Measurements from ENCODE around the gene GPR85.
A peak's percentile ranks its signal among the peaks of the same experiment; 100 is the strongest.

GPR85 gene

GRCh38 chr7:113086431-113086888 lies at the start of gene GPR85:
Gene GPR85 (minus strand): TSS chr7:113086827. CDS start chr7:113084721, 2,106 bp downstream.
- DNase-seq (ENCODE audit: low read depth), result peak; percentile 85

GRCh38 chr7:113134025-113134424 lies 47.4 kb upstream of the GPR85 start:
- DNase-seq (ENCODE audit: low read depth), result no peak

- no peak for DNase-seq (ENCODE audit: low read depth)
Measured at GRCh38 chr7:113131367-113131766, 44.7 kb upstream of the GPR85 start.

DNA sequence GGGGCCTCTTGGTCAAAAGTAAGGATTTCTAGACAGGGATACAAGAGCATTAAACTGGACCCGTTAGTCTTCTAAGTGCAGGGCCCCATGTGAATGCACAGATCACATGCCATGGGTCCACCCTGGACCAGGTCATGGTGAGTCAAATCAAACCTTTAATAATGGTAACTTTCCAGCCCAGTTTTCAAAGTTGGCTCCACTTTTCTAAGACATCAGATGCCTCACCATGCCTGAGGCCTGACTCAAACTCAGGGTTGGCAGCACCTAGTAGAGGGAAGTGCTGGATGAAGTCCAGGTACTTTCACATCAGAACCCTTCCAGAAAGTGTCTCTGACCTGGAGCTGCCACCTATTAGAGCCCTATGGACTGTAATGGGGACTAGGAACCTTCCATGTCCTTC lies 41.4 kb upstream of the GPR85 start:
- DNase-seq (ENCODE audit: low read depth), result no peak

- no peak for DNase-seq (ENCODE audit: low read depth)
Measured at GRCh38 chr7:113125728-113126127, 39.1 kb upstream of the GPR85 start.

DNA sequence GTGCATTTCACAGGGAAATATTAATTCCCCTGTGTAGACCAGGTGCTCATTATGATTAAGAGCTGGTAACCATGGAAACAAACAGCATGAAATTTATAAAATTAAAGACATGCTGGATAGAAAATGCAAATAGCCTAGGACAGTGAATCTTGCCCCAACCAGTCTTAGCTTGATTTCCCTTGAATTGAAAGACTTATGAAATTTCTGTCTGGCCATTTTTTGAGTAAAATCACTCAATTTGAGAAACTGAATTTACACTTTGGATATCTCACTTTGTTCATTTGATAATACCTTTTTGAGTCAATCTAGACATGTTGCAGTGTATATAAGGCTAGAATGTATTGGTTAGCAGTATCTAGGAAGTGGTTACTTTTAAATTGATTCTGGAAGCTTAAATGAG lies 36.1 kb upstream of the GPR85 start:
- no peak for DNase-seq (ENCODE audit: low read depth)

- peak; percentile 18 for DNase-seq (ENCODE audit: low read depth)
Measured at GRCh38 chr7:113120647-113121046, 34.0 kb upstream of the GPR85 start.

DNA sequence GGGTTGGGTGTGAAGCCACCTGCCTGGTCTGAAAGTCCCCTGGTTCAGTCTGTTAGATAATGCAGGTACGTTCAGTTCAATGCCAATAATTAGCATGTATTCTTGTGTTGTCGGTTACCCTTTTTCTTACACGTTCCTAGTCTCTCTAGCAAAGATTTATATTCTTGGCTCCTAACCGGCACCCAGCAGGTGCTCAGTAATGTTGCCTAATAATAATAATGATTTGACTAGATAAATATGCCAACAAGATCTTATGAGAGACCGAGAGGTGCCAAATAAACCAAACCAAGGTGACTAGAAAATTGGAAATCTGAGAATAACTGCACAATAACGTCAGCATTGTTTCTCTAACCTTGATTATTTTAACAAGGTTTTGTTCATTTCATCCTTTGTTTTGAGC lies 32.8 kb upstream of the GPR85 start:
- no peak for DNase-seq (ENCODE audit: low read depth)

DNA sequence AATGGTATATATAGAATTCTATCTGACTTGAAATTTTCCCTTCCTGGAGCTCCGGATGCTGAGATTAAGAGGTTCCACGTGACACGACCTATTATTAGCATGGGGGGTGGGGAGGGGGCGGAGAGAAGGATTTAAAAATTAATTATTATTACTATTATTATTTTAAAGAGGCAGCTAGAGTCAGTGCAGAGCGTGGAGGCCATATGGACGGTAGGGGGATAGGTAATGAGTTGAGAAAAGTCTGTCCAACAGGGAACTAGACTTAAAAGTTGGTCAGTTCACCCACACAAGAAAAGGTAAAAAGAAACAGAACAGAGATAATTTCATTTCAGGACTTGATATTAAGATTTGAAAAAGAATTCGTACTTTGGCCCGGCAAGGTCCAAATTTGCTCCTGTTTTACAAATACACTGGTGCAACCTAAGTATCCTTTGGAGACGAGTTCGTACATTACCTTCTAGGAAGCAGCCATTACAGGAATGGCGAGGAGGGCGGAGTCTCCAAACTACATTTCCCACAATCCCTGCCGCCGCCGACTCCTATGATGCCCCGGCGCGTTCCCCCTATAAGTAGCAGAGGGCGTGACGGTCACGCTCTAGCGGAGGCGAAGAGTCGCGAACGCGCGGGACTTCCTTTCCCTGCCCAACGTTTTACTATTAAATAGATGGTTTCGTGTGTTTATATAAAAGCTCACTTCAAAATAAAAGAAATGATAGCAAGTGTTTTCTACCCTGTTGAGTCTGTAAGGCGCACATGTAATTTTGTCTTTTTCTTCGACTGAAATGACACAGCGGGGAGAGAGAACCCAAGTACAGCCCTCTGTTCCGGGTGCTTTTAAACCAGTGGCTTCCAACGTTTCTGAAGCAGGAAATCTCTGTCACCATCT lies 31.7 kb upstream of the GPR85 start, which contains the start of gene SMIM30:
Gene SMIM30 (minus strand): TSS at position 481 of the 886 bp plus-strand sequence. CDS start 976 bp downstream, outside the sequence.
- peak; percentile 89 for DNase-seq (ENCODE audit: low read depth)

DNA sequence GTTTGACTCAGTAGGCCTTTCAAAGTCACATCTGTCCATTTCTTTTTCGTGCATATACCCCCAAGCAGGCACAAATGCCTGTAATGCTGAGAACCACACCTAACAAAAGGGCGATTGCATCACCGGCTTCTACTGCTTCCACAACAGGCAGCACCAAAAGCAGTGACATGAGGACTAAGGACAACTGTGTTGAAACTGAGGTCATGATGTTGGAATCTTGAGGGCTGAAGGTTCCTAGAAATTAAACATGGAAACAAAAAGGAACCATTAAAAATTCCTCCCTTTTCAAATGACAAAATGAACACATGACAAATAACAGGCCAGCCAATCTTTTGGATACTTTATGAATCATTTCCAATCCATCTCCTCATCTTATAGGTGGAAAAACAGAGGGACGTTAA lies 30.7 kb upstream of the GPR85 start:
- DNase-seq (ENCODE audit: low read depth), result peak; percentile 15

DNA sequence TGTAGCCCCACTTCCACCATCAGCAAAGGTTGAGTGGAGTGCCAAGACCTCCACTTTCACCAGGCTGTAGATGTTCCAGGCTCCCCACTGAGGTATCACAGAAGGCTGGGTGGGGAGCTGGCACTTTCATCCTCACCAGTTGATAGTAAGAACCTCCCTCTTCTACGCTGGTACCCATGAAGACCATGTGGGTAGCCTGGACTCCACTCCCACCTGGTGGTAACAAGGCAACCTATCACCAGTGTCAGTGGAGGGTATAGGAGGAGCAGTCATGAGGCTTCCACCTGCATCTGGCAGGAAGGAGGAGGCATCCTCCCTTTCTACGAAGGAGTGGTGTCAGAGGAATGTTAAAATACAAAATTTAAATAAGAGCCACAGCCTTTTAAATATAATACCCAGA lies 27.3 kb upstream of the GPR85 start:
- DNase-seq (ENCODE audit: low read depth), result peak; percentile 20

- no peak for DNase-seq (ENCODE audit: low read depth)
Measured at GRCh38 chr7:113109718-113110117, 23.1 kb upstream of the GPR85 start.

DNA sequence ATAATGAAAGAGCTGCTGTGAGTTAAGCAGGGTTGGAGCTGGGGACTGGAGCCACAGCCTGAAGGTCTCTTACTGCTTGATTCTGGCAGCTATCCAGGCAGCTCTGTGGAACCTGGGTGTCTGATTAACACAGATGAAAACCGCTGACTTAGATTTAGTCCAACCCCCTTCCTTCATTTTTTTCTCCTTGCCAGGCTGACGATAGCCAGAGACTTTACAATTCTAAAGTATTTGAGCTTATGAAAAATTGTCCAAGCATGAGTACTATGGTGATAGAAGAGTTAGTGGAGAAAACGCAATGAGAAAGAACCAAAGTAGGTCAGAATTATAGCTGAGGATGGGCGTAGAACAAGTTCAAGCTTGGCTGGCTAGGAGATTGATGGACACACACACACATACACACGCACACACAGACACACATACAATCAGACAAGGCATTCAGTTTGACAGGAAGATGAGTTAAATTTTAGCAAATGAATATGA lies 13.5 kb upstream of the GPR85 start:
- peak; percentile 24 for DNase-seq (ENCODE audit: low read depth)

DNA sequence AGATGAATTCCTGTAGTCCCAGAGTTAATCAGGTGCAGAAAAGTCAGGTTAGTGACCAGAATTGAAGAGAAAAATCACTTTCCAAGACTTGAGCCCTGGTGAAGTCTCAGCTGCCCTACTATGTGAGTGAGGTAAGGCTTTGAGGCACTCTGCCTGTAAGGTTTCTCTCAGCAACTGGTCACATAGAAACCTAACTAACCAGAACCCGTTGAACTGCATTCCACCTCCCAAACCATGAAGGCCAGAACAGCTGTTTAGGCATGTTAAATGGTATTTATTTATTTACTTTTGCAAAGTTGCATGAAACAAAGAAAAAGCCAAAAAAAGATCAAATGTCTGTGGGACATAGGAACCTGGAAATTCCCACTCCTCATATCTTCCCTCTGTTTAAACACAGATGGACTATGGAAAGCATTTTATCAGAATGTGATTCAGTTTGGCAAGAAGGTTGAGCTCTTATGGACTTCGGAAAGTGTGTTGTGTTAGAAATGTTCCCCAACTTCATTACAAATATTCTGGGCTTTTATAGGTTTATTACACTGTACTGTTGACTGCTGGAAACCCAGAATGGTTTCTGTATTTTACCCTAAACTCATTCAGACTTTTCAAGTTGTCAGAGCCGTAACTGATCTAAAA lies 12.8 kb upstream of the GPR85 start:
- no peak for DNase-seq (ENCODE audit: low read depth)

DNA sequence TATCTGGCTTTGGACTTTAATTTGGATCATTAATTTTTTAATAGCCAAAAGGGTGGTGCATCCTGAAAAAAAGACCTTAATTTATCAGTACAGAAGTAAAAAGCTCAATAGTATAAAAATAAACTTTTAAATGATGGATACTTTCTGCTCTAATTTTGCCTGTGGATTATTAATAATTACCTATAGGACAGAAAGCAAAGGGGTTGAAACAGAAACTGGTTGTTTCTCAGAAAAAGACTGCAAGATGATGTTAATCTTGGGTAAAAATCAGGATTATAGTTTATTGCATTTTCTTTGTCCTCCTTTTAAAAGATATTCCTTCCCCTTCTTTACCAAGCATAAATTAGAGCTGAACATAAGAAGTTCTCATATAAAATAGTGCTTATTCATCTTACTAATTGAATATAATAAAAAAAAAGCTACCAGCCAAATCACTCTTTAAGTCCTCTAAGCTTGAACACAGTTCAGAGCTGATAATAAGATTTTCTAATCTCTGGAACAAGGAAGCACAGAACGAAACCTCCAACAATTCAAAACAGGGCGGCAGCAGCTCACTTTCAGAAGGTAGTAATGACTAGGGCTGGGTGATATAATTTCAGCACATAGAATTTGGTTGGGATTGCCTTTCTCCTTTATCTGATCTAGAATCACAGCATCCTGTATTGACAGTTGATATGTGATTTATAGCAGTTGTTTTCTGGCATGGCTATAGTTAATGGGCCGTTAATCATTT lies 8.1 kb upstream of the GPR85 start:
- DNase-seq (ENCODE audit: low read depth), result no peak

GRCh38 chr7:113093561-113093960 lies 6.9 kb upstream of the GPR85 start:
- DNase-seq (ENCODE audit: low read depth), result no peak

- no peak for DNase-seq (ENCODE audit: low read depth)
Measured at GRCh38 chr7:113092762-113093161, 6.1 kb upstream of the GPR85 start.

GRCh38 chr7:113087071-113087998 lies 708 bp upstream of the GPR85 start:
- peak; percentile 93 for DNase-seq (ENCODE audit: low read depth)

- DNase-seq (ENCODE audit: low read depth), result peak; percentile 22
Measured at GRCh38 chr7:113085781-113086390, 741 bp downstream of the GPR85 start.

GRCh38 chr7:113084496-113085172 lies 2.0 kb downstream of the GPR85 start:
- no peak for DNase-seq (ENCODE audit: low read depth)
